Measurements from ENCODE around the gene LSM12.

GRCh38 chr17:44000141-44000860 is 66.2 kb downstream of the LSM12 start:
- TF ChIP-seq CTCF (IDR thresholded peaks at IDR 0.05) (no peak), NRF1 (IDR thresholded peaks at IDR 0.05; ENCODE audit: low read depth, low read length) (no peak)
